AG04450 (cell line): Measurements from ENCODE around the gene PEX14. TPM values are rescaled to one million over a fixed set of nuclear protein-coding genes. Genes with fewer than 3 reads are reported as not detected.
"Not testable (repeated sequence)": the region's sequence is repeated elsewhere in the genome, so short reads cannot be mapped to it uniquely, and the experiment has no call there.

Source experiments
- CTCF ChIA-PET: fragments of 300-600, 350-600 bp; formaldehyde crosslinking; extraction: SDS; loops from one replicate; lab custom pipeline; 2022; ENCODE audit warnings: antibody characterized with exemption, inconsistent platforms; lab: Charles Lee
- POLR2A ChIA-PET: fragments of 350-600 bp; formaldehyde crosslinking; extraction: SDS; loops from one replicate; lab custom pipeline; 2021; ENCODE audit warnings: antibody characterized with exemption, inconsistent platforms; lab: Yijun Ruan, JAX
- DNase-seq: peaks from one replicate; pipeline ENCODE4 v3.0.0-alpha.2; 2011; ENCODE audit warnings: low read depth, low spot score
- H3K27ac ChIP-seq: one replicate; pipeline ENCODE4 v1.5.1; 2012; ENCODE audit warnings: low read depth, low read length, control low read depth
- H3K27me3 ChIP-seq: one replicate; pipeline ENCODE4 v1.6.0; 2012; ENCODE audit warnings: low read length; ENCODE audit not compliant: control insufficient read depth, insufficient read depth
- H3K4me3 ChIP-seq: 2 replicates; pipeline ENCODE4 v1.5.1; 2011; ENCODE audit warnings: mild to moderate bottlenecking, low read depth, low read length, control low read depth
- H3K9me3 ChIP-seq: 2 replicates; pipeline ENCODE4 v1.5.1; 2012; ENCODE audit warnings: low read length; ENCODE audit not compliant: control insufficient read depth, insufficient read depth
- CTCF ChIP-seq: IDR thresholded peaks from 2 replicates; pipeline ENCODE4 v1.5.1; 2011; ENCODE audit warnings: low read depth, low read length, control low read depth, inconsistent platforms
- polyA plus RNA-seq: library from polyadenylated mRNA; depleted of rRNA; stranded (reverse); fragments of >200 nt; gene quantifications from 2 replicates; pipeline ENCODE4 v1.2.3, GENCODE V29; 2011

The PEX14 gene
- polyA plus RNA-seq, 1 experiment: 6.6 TPM

- DNase-seq: no peak
- CTCF ChIA-PET: interaction anchor here (0.7 to 9.3 kb wide), 4 partner anchors 8 to 343 kb away, joined by 3 to 89 read pairs (median 4); partner anchors contain the start of gene CENPS
- no peaks in the 10 kb centered on the region for H3K27me3 ChIP-seq
- H3K4me3 ChIP-seq: no peak overlapping the region
- POLR2A ChIA-PET: no interaction called here
- no peaks in the 10 kb centered on the region for H3K9me3 ChIP-seq
- no peak overlapping the region for H3K27ac ChIP-seq
- TF ChIP-seq CTCF: no peak
Observed at GRCh38 chr1:10502206-10502605, 27.5 kb downstream of the PEX14 start.

GRCh38 chr1:10504249-10504648, 29.5 kb downstream of the PEX14 start:
- Histone ChIP-seq H3K27me3 (no peaks in the 10 kb centered on the region), H3K9me3 (no peaks in the 10 kb centered on the region), H3K27ac (no peak overlapping the region), H3K4me3 (no peak overlapping the region)
- no peak for DNase-seq
- CTCF ChIA-PET: interaction anchor here (1.8 to 9.3 kb wide), 2 partner anchors 10 kb away, joined by 8 to 89 read pairs; no protein-coding TSS in a partner anchor
- TF ChIP-seq CTCF: no peak
- POLR2A ChIA-PET: no interaction called here

GRCh38 chr1:10506046-10506676, 31.4 kb downstream of the PEX14 start:
- H3K27me3 ChIP-seq, H3K4me3 ChIP-seq, DNase-seq, H3K27ac ChIP-seq, POLR2A ChIA-PET, H3K9me3 ChIP-seq: not testable (repeated sequence)
- CTCF ChIA-PET: interaction anchor here (0.7 to 9.3 kb wide), 8 partner anchors 7 to 515 kb away, joined by 3 to 89 read pairs (median 5); partner anchors contain the start of gene CENPS

- H3K9me3 ChIP-seq: no peaks in the 10 kb centered on the region
- no peak for TF ChIP-seq CTCF
- ChIA-PET POLR2A (no interaction called here), CTCF (interaction anchor here (0.7 to 9.3 kb wide), 14 partner anchors 8 to 531 kb away, joined by 3 to 89 read pairs (median 7); partner anchors contain the start of gene CENPS)
- no peak for DNase-seq
- H3K4me3 ChIP-seq: no peak overlapping the region
- no peak overlapping the region for H3K27ac ChIP-seq
- no peaks in the 10 kb centered on the region for H3K27me3 ChIP-seq
Observed at GRCh38 chr1:10506677-10507047, 31.9 kb downstream of the PEX14 start.

- Histone ChIP-seq H3K4me3 (no peak overlapping the region), H3K27me3 (no peaks in the 10 kb centered on the region), H3K27ac (no peak overlapping the region), H3K9me3 (no peaks in the 10 kb centered on the region)
- DNase-seq: no peak
- ChIA-PET CTCF (interaction anchor here (0.6 to 9.3 kb wide), 37 partner anchors 8 to 552 kb away, joined by 3 to 89 read pairs (median 5); partner anchors contain the start of genes CENPS and SRM), POLR2A (interaction anchor here (0.9 kb wide), 1 partner anchor 21 kb away, joined by 3 read pairs; no protein-coding TSS in a partner anchor)
- peak; percentile 92 for TF ChIP-seq CTCF
Observed at GRCh38 chr1:10507111-10507879, 32.5 kb downstream of the PEX14 start.
